AG04450 (cell line): ENCODE measurements around the gene GALK2. TPM values are rescaled to one million over a fixed set of nuclear protein-coding genes. Genes with fewer than 3 reads are reported as not detected.

ENCODE experiments used
- CTCF ChIA-PET: fragments of 300-600, 350-600 bp; formaldehyde crosslinking; extraction: SDS; loops from one replicate; lab custom pipeline; 2022; ENCODE audit warnings: antibody characterized with exemption, inconsistent platforms; lab: Charles Lee
- POLR2A ChIA-PET: fragments of 350-600 bp; formaldehyde crosslinking; extraction: SDS; loops from one replicate; lab custom pipeline; 2021; ENCODE audit warnings: antibody characterized with exemption, inconsistent platforms; lab: Yijun Ruan, JAX
- DNase-seq: peaks from one replicate; pipeline ENCODE4 v3.0.0-alpha.2; 2011; ENCODE audit warnings: low read depth, low spot score
- H3K27ac ChIP-seq: one replicate; pipeline ENCODE4 v1.5.1; 2012; ENCODE audit warnings: low read depth, low read length, control low read depth
- H3K27me3 ChIP-seq: one replicate; pipeline ENCODE4 v1.6.0; 2012; ENCODE audit warnings: low read length; ENCODE audit not compliant: control insufficient read depth, insufficient read depth
- H3K4me3 ChIP-seq: 2 replicates; pipeline ENCODE4 v1.5.1; 2011; ENCODE audit warnings: mild to moderate bottlenecking, low read depth, low read length, control low read depth
- H3K9me3 ChIP-seq: 2 replicates; pipeline ENCODE4 v1.5.1; 2012; ENCODE audit warnings: low read length; ENCODE audit not compliant: control insufficient read depth, insufficient read depth
- CTCF ChIP-seq: IDR thresholded peaks from 2 replicates; pipeline ENCODE4 v1.5.1; 2011; ENCODE audit warnings: low read depth, low read length, control low read depth, inconsistent platforms
- polyA plus RNA-seq: library from polyadenylated mRNA; depleted of rRNA; stranded (reverse); fragments of >200 nt; gene quantifications from 2 replicates; pipeline ENCODE4 v1.2.3, GENCODE V29; 2011

GALK2 gene
- polyA plus RNA-seq, 1 experiment, result 32.2 TPM

GRCh38 chr15:49229922-49230321, 59.9 kb downstream of the GALK2 start:
- TF ChIP-seq CTCF, result no peak
- Histone ChIP-seq H3K27ac (no peak overlapping the region), H3K4me3 (no peak overlapping the region), H3K9me3 (no peaks in the 10 kb centered on the region; the same call in 1 of the 2 replicates), H3K27me3 (no peaks in the 10 kb centered on the region)
- POLR2A ChIA-PET, result no interaction called here
- no peak for DNase-seq
- CTCF ChIA-PET, result no interaction called here

GRCh38 chr15:49232236-49232806, 62.3 kb downstream of the GALK2 start:
- CTCF ChIA-PET, result interaction anchor here (0.6 kb wide), 1 partner anchor 912 kb away, joined by 3 read pairs; no protein-coding TSS in a partner anchor
- Histone ChIP-seq H3K27me3 (no peaks in the 10 kb centered on the region), H3K4me3 (no peak overlapping the region), H3K9me3 (no peaks in the 10 kb centered on the region; the same call in 1 of the 2 replicates), H3K27ac (no peak overlapping the region)
- no peak for TF ChIP-seq CTCF
- POLR2A ChIA-PET, result no interaction called here
- DNase-seq, result no peak

- Histone ChIP-seq H3K4me3 (no peak overlapping the region), H3K27me3 (no peaks in the 10 kb centered on the region), H3K27ac (no peak overlapping the region), H3K9me3 (no peaks in the 10 kb centered on the region; the same call in 1 of the 2 replicates)
- TF ChIP-seq CTCF, result peak; percentile 76
- CTCF ChIA-PET, result interaction anchor here (0.5 to 6.3 kb wide), 22 partner anchors 12 to 1080 kb away, joined by 3 to 145 read pairs (median 4); partner anchors contain the start of gene FGF7
- DNase-seq, result peak; percentile 77
- POLR2A ChIA-PET, result interaction anchor here (1.2 to 2.5 kb wide), 2 partner anchors 187 to 385 kb away, joined by 5 to 15 read pairs; partner anchors contain the start of genes DTWD1, FAM227B and FGF7
These were observed 65.5 kb downstream of the GALK2 start for GRCh38 chr15:49235446-49236124.

- ChIA-PET POLR2A (interaction anchor here (1.2 to 2.5 kb wide), 2 partner anchors 185 to 384 kb away, joined by 5 to 15 read pairs; partner anchors contain the start of genes DTWD1, FAM227B and FGF7), CTCF (interaction anchor here (0.6 to 6.3 kb wide), 12 partner anchors 13 to 1079 kb away, joined by 3 to 145 read pairs (median 6); partner anchors contain the start of gene FGF7)
- DNase-seq, result no peak
- no peak overlapping the region for H3K4me3 ChIP-seq
- H3K27ac ChIP-seq, result no peak overlapping the region
- TF ChIP-seq CTCF, result no peak
- H3K27me3 ChIP-seq, result no peaks in the 10 kb centered on the region
- H3K9me3 ChIP-seq, result no peaks in the 10 kb centered on the region; the same call in 1 of the 2 replicates
These were observed 66.8 kb downstream of the GALK2 start for GRCh38 chr15:49236869-49237268.
